Inflammatory macrophage treated with lipopolysaccharide for 1 hour (primary cell): ENCODE data around the gene SULT6B1.
A peak's percentile ranks its signal among the peaks of the same experiment; 100 is the strongest.
"Not testable (repeated sequence)": the region's sequence is repeated elsewhere in the genome, so short reads cannot be mapped to it uniquely, and the experiment has no call there.

Experiments
- DNase-seq, 2 donors: peaks; one replicate each; pipeline ENCODE4 v3.0.0-alpha.2; 2020 to 2022

The SULT6B1 gene

DNA sequence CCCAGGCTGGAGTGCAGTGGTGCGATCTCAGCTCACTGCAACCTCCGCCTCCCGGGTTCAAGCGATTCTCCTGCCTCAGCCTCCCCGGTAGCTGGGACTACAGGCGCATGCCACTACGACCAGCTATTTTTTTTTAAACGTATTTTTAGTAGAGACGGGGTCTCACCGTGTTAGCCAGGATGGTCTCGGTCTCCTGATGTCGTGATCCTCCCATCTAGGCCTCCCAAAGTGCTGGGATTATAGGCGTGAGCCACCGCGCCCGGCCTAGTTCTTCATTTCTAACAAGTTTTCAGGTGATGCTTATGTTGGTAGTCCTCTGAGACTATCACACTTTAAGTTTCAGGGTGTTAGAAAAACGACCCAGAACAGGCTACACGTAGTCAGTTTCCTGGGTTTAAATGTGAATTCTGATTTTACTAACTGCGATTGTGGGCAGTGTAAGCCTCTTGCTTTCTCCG, 7.4 kb upstream of the SULT6B1 start:
- DNase-seq = not testable (repeated sequence)

DNA sequence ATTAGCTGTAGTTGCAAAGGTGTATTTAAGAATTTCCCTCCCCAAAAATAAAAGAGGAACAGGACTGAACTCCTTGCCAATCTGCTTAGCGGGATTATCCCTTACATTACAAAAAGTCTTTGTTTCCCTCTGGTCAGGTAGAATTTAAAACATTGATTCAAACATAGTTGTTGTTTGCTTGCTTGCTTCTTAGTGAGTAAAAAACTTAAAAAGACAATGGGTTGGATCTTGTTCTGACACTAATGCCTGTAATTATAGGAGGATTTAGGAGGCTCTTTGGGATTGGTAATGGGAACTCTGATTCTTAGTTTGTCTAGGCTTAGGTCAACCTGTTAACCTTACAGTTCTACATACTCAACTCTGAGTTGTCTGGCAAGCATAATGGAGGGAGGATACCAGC, 4.1 kb upstream of the SULT6B1 start:
- DNase-seq = no peak

DNA sequence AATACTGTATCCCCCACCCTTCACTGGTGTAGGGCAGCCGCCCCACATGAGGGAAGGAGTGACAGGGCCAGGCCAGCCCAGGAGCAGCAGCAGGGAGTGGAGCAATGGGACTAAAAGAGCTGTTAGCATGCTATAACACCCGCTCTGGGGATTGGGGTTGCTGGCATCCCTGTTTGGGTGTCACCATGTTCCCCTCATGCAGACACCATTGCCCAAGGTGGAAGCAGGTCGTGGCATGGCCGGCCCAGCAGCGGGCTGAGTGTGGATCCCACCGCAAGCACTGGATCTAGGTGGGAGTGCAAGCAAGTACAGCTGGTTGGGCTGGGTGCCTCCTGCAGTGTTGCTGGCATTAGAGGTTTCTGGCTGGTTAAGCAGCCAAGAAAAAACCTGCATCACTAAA, 3.3 kb upstream of the SULT6B1 start:
- no peak for DNase-seq

DNA sequence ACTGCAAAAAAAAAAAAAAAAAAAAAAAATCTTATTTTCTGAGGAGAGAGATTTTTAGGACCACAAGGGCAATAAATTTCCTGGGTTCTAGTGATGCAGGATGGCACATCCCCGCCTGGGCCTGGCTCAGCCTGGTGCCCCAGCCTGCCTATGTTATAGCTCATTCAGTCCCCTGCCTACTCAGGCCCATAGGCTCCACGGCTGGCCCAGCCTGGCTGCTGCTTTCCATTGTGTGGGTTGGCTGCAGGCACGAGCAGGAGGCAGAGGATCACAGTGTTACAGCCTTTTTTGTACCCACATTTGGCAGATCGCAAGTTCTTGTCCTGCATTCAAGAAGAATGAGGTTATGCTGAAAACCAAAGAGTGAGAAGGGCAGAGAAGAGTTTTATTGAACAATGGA, 2.8 kb upstream of the SULT6B1 start:
- no peak for DNase-seq

DNA sequence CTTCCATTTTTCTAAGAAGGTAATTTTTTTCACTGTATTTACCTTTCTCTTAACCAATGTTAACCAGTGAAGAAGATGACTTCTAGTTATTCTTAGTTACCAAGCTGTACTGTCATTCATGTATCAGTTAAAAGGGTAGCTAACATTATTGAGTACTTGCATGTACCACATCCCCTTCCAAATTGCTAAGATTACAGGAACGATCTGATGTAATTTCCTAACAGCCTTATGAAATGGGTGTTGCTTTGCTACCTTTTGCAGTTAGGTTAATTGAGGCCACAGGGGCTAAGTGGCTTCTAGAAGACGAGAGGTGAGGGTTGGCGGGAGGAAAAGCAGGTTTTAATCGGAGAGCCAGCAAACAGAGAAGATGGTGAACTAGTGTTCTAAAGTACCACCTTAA, 1.8 kb upstream of the SULT6B1 start:
- peak in 1 of 2 donors; percentile 2 for DNase-seq

DNA sequence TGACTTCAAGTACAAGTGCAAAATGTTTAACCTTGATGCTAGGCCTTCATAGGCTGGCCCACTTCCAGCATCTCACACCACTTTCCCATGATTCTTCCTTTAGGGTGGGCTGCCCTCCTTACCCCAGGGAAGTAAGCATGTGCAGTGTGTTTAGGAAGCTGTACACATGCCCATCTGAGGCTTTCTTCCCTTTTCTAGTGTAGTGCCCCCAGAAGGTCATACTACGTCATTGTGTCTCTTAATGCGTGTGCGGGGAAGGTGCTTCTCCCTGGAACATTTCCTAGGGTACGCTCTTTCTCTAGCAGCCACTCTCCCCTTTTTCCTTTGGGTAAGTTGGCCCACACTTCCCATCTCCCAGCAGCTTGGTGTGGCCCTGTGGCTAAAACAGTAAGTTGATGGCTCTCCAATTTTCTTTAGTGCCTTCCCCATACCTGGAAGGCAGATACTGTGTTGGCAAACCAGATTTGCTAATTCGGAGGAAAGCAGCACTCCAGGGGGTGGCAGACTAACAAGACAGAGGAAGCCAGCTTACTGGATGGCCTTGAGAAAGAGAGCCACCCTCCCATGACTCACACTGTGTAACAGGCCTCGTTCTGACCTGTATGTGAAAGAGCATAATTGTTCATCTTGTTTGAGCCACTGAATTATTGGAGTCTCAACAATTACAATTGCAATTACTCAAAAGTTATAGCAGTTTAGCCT, 1.1 kb upstream of the SULT6B1 start:
- peak; percentile 72 to 79 for DNase-seq

DNA sequence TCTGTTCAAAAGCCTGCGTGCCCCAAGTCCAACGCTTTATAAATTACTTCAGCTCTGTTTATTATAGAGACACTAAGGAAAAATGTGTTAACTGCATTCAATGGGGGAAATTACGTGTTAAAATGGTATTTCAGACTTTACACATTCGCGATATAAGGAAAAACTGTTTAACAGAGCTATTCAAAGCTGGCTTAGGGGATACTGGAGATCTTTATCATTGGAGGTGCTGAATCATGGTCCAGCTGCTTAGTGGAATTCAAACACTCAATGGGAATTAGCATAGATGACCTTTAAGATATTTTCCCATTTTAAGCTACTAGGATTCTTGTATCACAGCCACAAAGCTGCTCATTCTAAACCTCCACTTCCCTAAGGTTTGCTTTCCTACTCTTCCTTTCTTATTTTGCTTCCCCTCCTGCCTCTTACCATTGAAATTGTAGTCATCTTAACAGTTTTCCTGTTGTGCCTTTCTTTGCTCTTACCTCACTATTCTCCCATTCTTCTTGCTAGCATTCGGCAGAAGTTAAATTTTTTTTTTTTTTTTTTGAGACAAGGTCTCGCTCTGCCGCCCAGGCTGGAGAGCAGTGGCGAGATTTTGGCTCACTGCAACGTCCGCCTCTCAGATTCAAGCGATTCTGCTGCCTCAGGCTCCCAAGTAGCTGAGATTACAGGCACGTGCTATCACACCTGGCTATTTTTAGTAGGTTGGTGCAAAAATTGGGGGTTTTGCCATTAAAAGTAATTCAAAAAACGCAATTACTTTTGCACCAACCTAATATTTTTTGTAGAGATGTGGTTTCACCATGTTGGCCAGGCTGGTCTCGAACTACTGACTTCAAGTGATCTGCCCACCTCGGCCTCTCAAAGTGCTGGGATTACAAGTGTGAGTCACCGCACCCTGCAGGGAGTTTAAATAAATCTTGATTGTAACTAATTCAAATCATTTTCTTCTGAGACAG, 6.5 kb downstream of the SULT6B1 start:
- no peak for DNase-seq

DNA sequence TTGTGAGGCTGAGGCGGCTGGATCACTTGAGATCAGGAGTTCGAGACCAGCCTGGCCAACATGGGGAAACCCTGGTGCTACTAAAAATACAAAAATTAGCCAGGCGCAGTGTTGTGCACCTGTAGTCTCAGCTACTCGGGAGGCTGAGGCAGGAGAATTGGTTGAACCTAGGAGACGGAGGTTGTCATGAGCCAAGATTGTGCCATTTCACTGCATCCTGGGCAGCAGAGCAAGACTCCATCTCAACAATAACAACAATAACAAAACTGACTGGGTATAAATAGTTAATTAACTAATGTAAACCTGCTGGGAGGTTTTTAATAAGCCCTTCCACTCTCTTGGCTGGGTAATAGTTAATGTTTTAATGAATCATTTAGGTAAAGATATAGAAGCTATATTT, 7.8 kb downstream of the SULT6B1 start:
- no peak for DNase-seq

DNA sequence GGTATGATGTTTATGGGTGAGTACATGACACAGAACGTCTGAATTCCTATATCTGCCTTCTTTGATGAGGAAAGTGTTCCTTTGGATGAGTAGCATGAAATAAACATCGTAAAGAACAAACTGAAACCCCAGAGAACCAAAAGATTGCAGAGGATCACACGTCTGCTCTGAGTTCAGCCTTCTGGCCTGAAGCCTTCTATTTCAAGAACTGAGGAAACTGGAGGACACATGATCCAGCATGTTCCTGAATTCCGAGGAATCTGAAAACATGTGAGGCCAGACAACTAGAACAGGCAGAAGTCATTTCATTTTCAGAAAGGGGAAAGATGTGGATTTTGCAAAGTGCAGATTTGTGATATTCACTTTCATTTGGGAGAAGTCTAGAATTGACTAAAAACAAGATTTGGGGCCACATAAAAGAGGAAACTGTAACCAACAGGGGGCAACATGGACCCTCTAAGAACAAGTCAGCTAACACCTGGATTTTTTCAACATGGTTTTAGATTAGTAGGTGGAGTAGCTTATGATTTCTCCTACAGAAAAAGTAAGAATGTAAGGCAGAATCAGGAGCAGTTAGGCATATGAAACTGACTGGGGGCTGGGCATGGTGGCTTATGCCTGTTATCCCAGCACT, 8.3 kb downstream of the SULT6B1 start:
- peak in 1 of 2 donors; percentile 34 for DNase-seq

DNA sequence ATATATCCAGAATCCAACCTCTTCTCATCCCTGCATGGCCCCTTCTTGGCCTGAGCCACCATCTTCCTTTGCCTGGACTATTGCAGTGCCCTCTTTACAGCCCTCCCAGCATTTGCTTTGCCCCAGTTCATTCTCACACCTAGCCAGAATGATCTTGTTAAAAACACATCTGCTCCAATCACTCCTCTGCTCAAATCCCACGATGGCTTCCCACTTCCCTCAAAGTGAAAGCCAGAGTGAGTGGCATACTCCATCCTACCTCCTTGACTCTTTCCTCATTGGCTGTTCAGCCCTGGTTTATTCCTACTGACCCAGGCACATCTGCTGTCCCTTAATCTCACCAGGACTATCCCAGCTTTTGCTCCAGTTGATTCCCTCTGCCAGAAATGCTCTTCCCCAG, 14.7 kb downstream of the SULT6B1 start:
- DNase-seq = no peak

DNA sequence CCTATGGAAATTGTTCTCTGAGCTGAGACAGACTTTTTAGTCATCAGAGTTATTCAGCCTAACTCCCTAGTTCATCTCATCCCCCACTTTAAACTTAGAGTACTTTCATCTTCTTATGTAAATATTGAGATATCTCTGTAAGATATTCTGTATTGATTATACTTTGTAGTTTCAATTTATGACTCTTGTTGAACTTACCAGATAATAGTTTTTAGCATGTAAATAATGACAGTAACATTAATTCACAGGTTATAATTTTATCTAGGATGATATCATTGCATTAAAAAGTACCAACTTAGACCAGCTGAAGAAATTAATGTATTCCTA, 16.9 kb downstream of the SULT6B1 start:
- no peak for DNase-seq

DNA sequence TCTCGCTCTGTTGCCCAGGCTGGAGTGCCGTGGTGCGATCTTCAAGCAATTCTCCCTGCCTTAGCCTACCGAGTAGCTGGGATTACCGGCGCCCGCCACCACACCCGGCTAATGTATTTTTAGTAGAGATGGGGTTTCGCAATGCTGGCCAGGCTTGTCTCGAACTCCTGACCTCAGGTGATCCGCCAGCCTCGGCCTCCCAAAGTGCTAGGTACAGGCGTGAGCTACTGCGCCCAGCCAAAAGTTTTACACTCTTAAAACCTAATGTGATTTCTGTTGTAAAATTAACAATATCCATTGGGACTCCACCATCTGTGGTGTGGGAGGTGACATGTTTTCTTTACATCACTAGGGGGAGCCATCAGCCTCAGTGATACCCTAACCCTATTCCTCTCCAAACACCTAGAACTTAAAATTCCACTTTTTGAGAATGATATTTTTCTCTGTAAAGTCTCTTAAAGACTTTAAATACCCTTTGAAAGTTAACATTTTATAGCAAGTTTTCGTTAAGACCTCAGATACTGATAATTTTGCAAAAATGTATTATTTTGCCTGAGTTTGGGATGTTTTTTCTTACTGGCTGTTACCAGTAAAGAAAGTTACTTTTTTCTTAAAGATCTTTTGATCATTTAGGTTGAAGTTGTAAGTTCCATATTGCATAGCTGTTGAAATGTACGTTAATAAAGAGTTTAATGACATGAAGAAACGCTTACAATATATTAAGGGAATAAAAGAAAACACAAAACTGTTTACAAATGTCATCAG, 20.1 kb downstream of the SULT6B1 start:
- peak; percentile 28 to 68 for DNase-seq

DNA sequence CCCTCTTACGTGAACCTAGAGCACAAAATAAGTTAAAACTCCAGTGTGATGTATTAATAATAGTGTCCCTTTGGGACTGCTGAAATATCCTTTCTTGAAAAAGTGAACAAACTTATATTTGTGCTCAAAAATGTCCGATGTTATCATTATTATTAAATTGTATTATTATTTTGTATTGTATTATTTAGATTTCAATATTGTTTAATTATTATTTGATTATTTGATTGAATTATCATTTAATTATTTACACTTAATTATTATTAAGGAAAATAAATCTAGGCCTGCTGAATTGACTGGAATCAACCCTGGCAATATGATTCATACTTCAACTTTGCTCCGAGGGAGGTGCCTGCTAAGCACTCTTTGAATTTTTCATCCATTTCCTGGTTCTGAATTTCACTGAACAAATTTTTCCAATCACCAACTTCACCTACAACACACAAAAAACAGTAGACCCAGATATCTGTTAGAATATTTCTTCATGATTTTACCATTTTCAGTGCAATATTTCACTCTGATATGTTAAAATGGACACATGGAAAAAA, 20.8 kb downstream of the SULT6B1 start:
- no peak for DNase-seq

DNA sequence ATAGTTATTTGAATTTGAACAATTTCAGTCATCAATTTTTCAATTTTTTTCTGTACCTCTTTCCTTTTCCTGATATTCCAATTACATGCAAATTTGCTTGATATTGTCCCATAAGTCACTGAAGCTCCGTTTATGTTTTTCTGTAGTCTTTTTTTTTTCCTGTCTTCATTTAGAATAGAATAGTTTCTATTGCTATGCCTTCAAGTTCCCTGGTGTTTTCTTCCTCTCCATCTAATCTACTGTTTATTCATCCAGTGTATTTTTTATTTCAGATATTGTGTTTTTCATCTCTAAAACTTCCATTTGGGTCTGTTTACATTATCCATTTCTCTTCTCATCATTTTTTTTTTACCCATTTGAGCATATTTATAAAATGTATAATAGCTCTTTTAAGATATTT, 23.7 kb downstream of the SULT6B1 start:
- DNase-seq = no peak

DNA sequence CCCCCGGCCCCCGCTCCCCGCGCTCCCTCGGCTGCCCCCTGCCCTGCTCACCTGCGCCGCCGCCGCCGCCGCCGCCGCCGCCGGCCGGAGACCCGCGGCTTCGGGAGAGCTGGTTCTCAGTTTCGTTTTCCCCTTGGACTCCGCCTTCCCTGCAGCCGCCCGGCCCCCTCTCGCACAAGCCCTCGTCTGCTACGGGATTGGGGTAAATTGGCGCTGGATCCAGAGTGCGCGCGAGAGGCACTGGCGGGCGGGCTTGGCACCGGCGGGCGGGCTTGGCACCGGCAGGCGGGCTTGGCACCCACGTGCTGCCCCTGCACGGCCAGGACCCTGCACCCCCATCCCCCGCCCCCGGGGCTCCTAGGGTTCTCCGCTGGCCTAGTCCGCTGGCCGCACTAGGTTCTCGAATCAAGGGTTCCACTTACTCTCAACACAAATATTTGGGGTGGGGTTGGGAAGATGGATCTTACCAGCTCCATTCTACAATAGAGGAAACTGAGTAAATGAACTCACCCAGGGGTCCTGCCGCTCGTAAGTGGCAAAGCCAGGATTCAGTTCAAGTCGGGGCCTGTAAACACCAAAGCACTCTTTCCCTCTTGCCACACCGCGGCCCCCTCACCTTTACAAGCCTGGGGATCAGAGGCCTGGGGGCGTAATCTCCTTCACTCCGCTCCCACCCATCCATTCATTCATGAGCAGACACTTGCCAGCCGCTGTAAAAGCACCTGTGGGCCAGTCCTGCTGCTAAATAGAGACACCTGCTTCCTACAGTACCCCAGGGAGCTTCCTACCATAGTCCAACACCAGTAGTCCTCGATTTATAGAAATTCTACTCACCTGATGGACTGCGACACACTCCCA, 31.4 kb downstream of the SULT6B1 start, which contains the start of gene EIF2AK2:
Gene EIF2AK2, minus strand, starts transcription at position 124 of the 858 bp plus-strand sequence. CDS start 9,174 bp downstream, outside the sequence.
- DNase-seq = peak; percentile 79 to 87

DNA sequence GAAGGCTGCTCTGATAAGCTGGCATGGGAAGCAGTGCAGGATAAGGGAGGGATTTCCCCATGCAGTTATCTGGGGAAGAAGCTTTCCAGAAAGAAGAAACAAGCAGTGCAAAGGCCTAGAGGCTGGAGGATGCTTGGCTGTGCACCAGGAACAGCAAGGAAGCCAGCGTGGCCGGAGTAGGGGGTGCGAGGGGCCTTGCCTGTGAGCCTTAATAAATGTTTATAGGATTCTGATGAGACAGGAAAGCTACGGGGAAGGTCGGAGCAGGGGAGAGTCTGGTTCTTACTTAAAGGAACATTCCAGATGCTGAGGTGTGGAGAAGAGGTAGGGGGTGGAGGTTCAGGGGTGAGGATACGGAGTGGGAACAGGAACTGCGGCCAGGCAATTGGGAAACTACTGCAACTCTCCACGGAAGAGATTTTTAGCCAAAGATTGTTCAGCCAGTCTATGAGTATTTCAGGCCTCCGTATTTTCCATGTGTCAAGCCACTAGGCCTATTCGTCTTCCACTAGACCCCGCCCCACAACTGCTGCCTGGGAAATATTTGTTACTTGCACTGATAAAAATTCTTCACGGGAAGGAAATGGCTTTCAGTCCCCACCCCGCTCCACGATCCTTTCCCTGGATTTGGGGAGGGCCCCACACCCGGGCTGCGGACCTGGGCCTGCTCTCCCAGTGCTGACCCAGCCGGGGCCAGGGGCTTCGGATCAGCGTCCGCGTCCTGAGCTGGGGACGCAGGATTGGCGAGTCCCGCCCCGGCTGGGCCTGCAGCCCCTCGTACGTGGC, 32.2 kb downstream of the SULT6B1 start:
- peak; percentile 19 to 40 for DNase-seq

DNA sequence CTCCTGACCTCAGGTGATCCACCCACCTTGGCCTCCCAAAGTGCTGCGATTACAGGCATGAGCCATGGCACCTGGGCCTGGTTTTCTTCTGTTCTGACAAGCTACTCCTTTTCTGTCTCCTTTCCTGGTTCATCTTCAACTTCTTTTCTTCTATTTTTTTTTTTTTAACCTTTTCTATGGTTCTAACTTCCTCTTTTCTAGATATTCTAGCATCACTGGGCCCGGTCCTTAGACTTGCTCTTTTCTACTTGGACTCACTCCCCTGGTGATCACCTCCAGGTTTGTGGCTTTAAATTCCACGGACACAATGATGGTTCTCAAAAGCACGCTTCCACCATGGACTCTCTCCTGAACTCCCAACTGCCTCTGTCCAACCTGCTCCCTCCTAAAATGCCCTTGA, 33.7 kb downstream of the SULT6B1 start:
- DNase-seq = no peak

DNA sequence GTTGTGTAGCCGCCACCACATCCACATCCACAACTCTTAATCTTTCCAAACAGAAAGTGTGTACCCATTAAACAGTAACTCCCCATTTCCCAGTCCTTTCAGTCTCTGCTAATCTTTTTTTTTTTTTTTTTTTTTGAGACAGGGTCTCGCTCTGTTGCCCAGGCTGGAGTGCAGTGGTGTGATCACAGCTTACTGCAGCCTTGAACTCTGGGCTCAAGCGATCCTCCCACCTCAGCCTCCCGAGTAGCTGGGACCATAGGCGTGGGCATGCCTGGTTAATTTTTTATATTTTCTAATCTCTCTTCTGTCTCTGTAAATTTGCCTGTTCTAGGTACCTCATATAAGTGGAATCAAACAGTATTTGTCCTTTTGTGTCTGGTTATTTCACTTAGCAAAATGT, 35.2 kb downstream of the SULT6B1 start:
- no peak for DNase-seq

DNA sequence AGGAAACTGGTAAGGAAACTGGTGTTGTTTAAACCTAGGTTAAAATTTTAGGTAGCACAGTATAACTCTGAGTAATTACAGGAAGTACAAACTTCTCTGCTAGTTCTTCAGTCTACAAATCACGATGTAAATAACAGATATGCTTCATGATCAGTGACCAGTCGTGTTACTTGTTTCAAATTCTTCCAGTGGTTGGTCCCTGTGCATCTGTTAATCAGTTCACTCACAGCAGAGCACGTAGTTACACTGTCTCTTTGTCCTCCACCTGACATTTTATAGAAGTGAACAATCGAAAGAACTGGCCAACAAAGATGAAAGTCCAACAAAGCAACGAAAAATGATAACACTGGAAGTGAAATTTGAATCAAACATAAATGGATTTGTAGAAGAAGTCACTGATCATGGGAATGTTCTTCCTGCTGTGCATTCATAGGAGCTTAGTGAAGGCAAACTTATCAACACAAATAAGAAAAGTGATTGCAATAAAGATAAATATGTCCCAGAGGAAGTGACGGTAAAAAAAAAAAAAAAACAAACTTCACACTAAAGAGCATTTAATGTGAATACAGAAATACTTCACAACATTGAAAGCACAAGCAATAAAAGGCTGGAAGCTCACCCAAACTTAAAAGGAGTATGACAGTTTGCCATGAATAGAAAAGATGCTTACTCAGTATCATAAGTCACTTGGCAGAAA, 38.7 kb downstream of the SULT6B1 start:
- no peak for DNase-seq

DNA sequence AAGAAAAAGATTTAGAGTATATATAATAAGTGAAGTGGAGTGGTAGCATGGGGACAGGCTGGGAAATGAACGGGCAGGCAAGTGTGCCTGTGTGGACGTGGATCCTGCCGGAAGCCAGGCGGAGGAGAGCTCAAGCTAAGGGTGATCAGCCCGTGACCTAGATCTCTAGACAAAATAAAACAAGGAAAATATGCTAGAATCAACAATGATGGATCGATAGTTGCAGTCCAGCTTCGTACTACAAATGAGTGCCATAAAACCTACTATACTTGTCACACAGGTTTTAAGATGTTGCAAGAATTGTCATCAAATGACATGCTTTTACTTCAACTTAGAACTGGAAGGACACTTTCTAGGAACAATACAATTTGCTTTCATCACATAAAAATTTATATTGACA, 40.1 kb downstream of the SULT6B1 start:
- DNase-seq = no peak
